A549 (cell line): Measurements from ENCODE around the gene DCAF4.

ENCODE experiments used
- EP300 ChIP-seq, 2 experiments: fragments of >200 bp; sonication (Bioruptor Twin); formaldehyde crosslinking; IDR thresholded peaks; 2 replicates in 1 of 2; 3 replicates in 1 of 2; pipeline ENCODE4 v1.6.1; 2016 to 2017
- KDM1A ChIP-seq: fragments of 200-600 bp; sonication (generic); IDR thresholded peaks from 2 replicates; pipeline ENCODE4 v1.6.1; 2016; ENCODE audit warnings: low read depth, mild to moderate bottlenecking
- POLR2A ChIP-seq: IDR thresholded peaks from 2 replicates; pipeline ENCODE4 v1.6.1; 2012; ENCODE audit warnings: mild to moderate bottlenecking, low read length
- REST ChIP-seq: fragments of 200-600 bp; sonication (generic); IDR thresholded peaks from 2 replicates; pipeline ENCODE4 v1.6.1; 2016; ENCODE audit warnings: antibody characterized with exemption, mild to moderate bottlenecking, moderate library complexity

DNA sequence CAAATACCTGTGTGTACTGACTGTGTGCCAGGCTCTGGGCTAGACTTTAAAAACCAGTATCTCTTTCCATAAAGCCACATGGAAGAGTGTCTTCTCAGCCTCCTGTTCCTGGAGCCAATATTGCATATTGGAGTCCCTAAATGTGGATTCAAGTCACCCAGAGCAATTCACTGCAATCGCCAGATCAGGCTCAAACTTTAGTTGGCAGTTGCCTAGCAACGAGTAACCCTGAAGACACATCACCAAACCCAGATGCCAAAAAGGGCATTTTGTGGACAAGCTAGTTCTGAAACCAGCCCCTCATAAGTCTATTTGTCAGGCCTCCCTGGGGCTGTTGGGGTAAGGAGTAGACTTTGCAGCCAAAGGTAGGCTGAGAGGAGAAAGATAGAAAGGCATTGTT lies 46.1 kb upstream of the DCAF4 start:
- TF ChIP-seq REST (no peak), EP300 (IDR thresholded peaks at IDR 0.05) (no peak), KDM1A (no peak), POLR2A (no peak)
